Left lung (tissue), 10 donors: ENCODE data around the gene TRAPPC2L. TPM values are rescaled to one million over a fixed set of nuclear protein-coding genes. Genes with fewer than 3 reads are reported as not detected.

ENCODE experiments used
- ATAC-seq: fragments of 200-7000 bp; cut with Tn5 transposase; one replicate; pipeline ENCODE4 v1.9.1; 2020; ENCODE audit warnings: moderate library complexity
- DNase-seq, 4 donors: peaks; one replicate each; pipeline ENCODE4 v3.0.0-alpha.2; 2013 to 2020
- H3K27ac ChIP-seq, 2 donors: fragments of 200-600 bp; sonication (generic) in 1 of 2; one replicate each; pipeline versions ENCODE4 v1.5.0 to v1.8.0; 2020 to 2021
- H3K27me3 ChIP-seq, 2 donors: fragments of 200-600 bp; sonication (generic) in 1 of 2; one replicate each; pipeline versions ENCODE4 v1.5.0 to v1.8.0; 2020 to 2021
- H3K36me3 ChIP-seq, 2 donors: fragments of 200-600 bp; sonication (generic) in 1 of 2; one replicate each; pipeline versions ENCODE4 v1.5.0 to v1.8.0; 2020 to 2021
- H3K4me1 ChIP-seq, 2 donors: fragments of 200-600 bp; one replicate each; pipeline ENCODE4 v1.8.0; 2021
- H3K4me3 ChIP-seq, 2 donors: fragments of 200-600 bp; sonication (generic) in 1 of 2; one replicate each; pipeline versions ENCODE4 v1.5.0 to v1.8.0; 2020 to 2021; ENCODE audit warnings: mild to moderate bottlenecking in 1 of 2
- H3K9me3 ChIP-seq, 2 donors: fragments of 200-600 bp; sonication (generic) in 1 of 2; one replicate each; pipeline versions ENCODE4 v1.5.0 to v1.8.0; 2020 to 2021
- intact Hi-C, 2 donors: fragments of 100-400 bp; cut with DNase I; formaldehyde crosslinking; loops; one replicate each; pipeline versions ENCODE4 v1.11.2 to v1.14.2; 2022
- polyA plus RNA-seq, 6 donors: library from polyadenylated mRNA; unstranded; fragments of 120-200 nt; gene quantifications; one replicate each; pipeline ENCODE4 v1.2.1, GENCODE V29; 2013; ENCODE audit not compliant: insufficient read length in 6 of 6
- total RNA-seq, 2 donors: library from RNA; stranded (reverse); fragmentation: NEBNext Ultra II Directional; extraction: Animal tissue kit (Norgen Biotek cat#: 25700); gene quantifications; one replicate each; pipeline ENCODE4 v1.2.1, GENCODE V29; 2021
- TF ChIP-seq, protein P1 (sequence below), 2 donors: fragments of 200-600 bp; sonication (generic) in 1 of 2; IDR thresholded peaks; one replicate each; pipeline versions ENCODE4 v1.5.0 to v1.8.0; 2021; ENCODE audit warnings: antibody characterized with exemption in 2 of 2
- donor health status: DM: no; HTN: yes; CAD: no.
- donor health status: DM: no; HTN: no; CAD: no.

TRAPPC2L gene
- total and polyA plus RNA-seq, 8 donors, result 47.3 to 74.4 (median 69.4) TPM

DNA sequence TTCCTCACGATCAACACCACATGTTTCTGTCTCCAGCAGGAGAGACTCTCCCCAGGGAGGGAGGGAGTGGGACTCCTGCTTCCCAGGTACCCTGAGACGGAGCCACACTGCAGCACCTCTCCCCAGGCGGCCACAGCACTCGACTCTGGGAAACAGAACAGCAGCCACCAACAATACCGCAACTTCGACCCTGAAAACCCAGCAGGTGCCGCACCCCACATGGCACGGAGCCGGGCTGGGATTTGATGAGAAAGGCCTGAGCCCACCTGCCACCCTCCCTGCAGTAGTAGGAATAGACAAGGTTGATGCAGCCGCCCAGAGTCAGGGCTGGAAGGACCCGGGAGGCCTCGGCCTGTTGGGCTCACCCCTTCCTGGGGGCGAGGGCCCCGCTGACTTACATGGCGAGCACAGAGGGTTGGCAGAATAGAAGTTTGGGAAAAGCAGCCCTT, 14.6 kb upstream of the TRAPPC2L start:
- TF ChIP-seq, protein P1, sequence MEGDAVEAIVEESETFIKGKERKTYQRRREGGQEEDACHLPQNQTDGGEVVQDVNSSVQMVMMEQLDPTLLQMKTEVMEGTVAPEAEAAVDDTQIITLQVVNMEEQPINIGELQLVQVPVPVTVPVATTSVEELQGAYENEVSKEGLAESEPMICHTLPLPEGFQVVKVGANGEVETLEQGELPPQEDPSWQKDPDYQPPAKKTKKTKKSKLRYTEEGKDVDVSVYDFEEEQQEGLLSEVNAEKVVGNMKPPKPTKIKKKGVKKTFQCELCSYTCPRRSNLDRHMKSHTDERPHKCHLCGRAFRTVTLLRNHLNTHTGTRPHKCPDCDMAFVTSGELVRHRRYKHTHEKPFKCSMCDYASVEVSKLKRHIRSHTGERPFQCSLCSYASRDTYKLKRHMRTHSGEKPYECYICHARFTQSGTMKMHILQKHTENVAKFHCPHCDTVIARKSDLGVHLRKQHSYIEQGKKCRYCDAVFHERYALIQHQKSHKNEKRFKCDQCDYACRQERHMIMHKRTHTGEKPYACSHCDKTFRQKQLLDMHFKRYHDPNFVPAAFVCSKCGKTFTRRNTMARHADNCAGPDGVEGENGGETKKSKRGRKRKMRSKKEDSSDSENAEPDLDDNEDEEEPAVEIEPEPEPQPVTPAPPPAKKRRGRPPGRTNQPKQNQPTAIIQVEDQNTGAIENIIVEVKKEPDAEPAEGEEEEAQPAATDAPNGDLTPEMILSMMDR (IDR thresholded peaks at IDR 0.05), result no peak
- H3K4me1 ChIP-seq, result peaks cover 0 to 16% of the 10 kb centered on the region in 2 donors
- DNase-seq (no peak), ATAC-seq (no peak)
- no peak overlapping the region for H3K27ac ChIP-seq
- peaks cover 0 to 64% of the 10 kb centered on the region in 2 donors for H3K36me3 ChIP-seq
- no peak overlapping the region for H3K4me3 ChIP-seq
- intact Hi-C loops, result no loop called here
- H3K27me3 ChIP-seq, result no peaks in the 10 kb centered on the region
- no peaks in the 10 kb centered on the region for H3K9me3 ChIP-seq

DNA sequence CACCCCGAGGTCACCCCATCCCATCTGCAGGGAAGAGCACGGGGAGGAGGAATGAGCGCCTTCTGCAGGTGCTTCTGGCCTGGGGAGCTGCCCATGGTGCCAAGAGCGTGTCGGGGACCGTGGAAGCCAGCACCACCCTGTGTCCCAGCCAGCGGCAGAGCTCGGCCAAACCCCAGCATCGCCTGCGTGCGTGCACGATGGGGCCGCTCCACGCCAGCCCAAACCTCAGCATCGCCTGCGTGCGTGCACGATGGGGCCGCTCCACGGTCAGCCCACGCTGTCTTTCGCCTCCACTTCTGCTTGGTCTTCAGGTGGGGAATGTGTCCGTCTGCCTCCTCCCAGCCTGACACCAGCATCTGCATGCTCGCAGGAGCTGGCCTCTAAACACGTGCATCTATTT, 14.1 kb upstream of the TRAPPC2L start:
- ATAC-seq (no peak), DNase-seq (no peak)
- no peak overlapping the region for H3K27ac ChIP-seq
- no peaks in the 10 kb centered on the region for H3K27me3 ChIP-seq
- no peak overlapping the region for H3K4me3 ChIP-seq
- peaks cover 0 to 16% of the 10 kb centered on the region in 2 donors for H3K4me1 ChIP-seq
- H3K9me3 ChIP-seq, result no peaks in the 10 kb centered on the region
- intact Hi-C loops, result no loop called here
- TF ChIP-seq, protein P1 (IDR thresholded peaks at IDR 0.05), result no peak
- peaks cover 0 to 64% of the 10 kb centered on the region in 2 donors for H3K36me3 ChIP-seq

DNA sequence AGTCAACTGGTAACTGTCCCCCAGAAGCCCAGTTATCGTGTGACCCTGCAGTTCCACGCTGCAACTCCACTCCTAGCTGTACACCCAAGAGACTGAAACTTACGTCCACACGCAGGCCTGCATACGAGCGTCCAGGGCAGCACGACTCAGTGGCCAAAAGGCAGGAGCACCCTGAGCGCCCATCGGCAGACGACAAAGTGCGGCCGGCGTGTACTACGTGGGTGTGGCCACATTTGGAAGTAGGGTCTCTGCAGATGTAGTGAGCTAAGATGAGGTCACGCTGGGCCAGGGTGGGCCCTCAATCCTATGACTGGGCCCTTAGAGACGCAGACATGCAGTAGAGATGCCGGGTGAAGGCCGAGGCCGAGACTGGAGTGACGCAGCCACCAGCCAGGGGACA, 13.7 kb upstream of the TRAPPC2L start:
- Histone ChIP-seq H3K36me3 (peaks cover 0 to 62% of the 10 kb centered on the region in 2 donors), H3K9me3 (no peaks in the 10 kb centered on the region), H3K4me1 (peaks cover 0 to 16% of the 10 kb centered on the region in 2 donors), H3K4me3 (no peak overlapping the region), H3K27me3 (no peaks in the 10 kb centered on the region), H3K27ac (no peak overlapping the region)
- DNase-seq (no peak), ATAC-seq (no peak)
- TF ChIP-seq, protein P1 (IDR thresholded peaks at IDR 0.05), result no peak
- intact Hi-C loops, result no loop called here

DNA sequence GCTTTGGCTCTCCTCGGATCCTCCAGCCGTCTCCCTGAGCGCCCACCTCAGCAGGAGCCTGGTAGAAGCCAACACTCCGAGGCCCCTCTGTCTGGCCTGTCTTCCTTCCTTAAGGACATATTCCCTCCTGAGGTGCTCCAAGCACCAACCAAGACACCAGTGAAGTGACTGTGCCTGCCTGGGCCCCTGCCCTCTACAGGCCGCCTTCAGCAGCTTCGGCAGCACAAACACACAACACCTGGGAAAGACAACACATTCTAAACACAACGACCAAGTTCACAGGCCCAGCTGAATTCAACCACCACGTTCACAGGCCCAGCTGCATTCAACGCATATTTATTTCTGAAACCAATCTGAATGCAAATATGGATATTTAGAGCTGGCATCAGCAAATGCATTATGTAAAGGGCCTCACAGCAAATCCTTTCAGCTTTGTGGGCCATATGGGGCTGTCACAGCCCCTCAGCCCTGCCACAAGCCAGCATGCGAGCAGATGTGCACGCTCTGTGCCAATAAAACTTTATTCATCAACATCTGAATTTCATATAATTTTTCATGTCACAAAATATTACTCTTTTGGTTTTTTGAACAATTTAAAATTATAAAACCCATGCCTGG, 12.4 kb upstream of the TRAPPC2L start:
- ATAC-seq (no peak), DNase-seq (no peak)
- TF ChIP-seq, protein P1 (IDR thresholded peaks at IDR 0.05), result no peak
- no peaks in the 10 kb centered on the region for H3K27me3 ChIP-seq
- intact Hi-C loops, result no loop called here
- H3K27ac ChIP-seq, result no peak overlapping the region
- H3K9me3 ChIP-seq, result no peaks in the 10 kb centered on the region
- H3K4me3 ChIP-seq, result no peak overlapping the region
- H3K4me1 ChIP-seq, result peaks cover 0 to 11% of the 10 kb centered on the region in 2 donors
- H3K36me3 ChIP-seq, result peaks cover 0 to 58% of the 10 kb centered on the region in 2 donors

DNA sequence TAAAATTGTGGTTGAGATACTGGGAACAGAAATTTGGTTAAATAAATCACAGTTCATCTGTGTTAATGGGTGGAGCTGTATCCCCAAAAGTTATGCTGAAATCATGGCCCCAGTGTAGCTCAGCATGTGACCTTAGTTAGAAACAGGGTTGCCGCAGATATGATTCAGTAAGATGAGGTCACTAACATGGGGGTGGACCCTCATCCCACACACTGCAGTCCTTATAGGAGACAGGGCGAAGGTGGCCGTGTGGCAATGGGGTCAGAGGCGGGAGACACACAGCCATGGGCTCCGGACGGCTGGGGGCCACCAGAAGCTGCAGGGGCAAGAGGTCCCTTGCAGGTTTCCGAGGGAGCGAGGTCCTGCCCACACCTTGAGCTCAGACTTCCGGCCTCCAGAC, 10.8 kb upstream of the TRAPPC2L start:
- no peak for DNase-seq
- no peak overlapping the region for H3K27ac ChIP-seq
- peaks cover 0 to 58% of the 10 kb centered on the region in 2 donors for H3K36me3 ChIP-seq
- TF ChIP-seq, protein P1 (IDR thresholded peaks at IDR 0.05), result no peak
- intact Hi-C loops, result no loop called here
- H3K27me3 ChIP-seq, result no peaks in the 10 kb centered on the region
- peaks cover 0 to 2% of the 10 kb centered on the region in 2 donors for H3K4me1 ChIP-seq
- no peaks in the 10 kb centered on the region for H3K9me3 ChIP-seq
- ATAC-seq, result peak; percentile 21
- H3K4me3 ChIP-seq, result no peak overlapping the region
